Stimulated activated CD8-positive, alpha-beta memory T cell treated with anti-CD3 and anti-CD28 coated beads, Interleukin-12 subunit alpha, Interleukin-12 subunit beta, amount 100 ng/mL, for 24 hours (primary cell): Measurements from ENCODE around the gene NUDT2.

Experiments
- DNase-seq: peaks from one replicate; pipeline ENCODE4 v3.0.0-alpha.2; 2020; ENCODE audit errors: extremely low read depth

NUDT2 gene

DNA sequence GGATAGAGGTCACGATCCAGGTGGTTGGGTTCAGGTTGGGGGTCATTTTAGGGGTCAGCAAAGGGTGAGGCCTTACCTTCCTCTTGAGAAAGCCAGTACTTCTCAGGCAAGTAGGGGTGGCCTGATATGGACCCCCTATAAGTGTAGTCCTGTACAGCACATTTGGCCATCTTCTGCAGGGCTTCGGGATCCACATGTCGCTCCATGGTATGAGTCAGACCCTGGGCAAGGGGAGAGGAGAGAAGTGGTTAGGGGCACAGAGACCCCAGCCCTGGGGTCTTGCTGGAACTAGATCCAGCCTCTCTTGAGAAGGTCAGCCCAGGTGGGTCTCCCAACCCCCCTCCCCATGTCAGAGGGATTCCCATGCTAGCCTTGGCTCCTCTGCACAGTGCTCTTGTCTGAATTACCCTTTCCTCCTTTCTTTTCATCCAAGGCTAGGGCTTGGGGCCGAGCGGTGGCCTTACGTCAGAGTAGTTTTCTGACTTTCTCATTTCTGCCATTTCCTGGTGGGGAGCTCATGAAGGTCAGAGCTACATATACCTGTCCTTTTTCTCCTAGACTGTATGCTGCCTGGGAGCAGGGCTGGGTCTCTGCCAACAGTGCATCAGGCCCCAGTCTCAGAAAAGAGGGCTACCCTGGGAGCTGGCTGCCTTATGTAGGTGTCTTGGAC, 56.3 kb downstream of the NUDT2 start:
- DNase-seq: no peak

DNA sequence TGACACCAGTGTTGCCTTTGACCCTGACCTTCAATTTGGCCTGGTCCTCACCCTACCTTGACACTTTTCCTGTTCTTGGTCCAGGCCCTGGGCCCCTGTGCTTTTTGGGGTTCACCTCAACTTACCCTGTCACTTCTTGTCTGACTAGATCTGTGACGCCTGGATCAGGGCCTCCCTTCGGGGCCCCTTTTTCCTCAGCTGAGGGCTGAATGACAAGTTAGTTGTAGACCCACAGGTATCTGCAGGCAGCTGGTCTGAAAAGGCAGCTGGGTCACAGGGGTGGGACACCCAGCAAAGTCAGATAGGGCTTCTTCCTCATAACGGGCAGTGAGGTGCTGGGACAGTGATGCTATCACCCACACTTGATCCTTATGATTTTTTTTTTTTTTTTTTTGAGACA, 57.3 kb downstream of the NUDT2 start:
- DNase-seq: no peak

DNA sequence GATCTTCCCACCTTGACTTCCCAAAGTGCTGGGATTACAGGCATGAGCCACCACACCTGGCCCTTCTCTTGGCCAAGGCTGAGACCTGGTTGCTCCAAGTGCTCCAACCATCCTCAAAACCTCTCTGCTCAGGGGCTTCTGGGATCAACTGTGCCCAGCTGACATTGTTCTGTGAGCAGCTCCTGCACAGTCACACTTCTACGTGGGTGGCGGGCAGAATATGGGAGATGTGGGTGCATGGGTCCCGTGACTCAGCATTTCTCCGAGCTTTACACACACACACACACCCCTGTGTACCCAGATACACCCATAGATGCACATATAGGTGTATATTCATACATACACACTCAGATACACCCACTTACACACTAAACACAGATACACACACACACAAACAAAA, 57.9 kb downstream of the NUDT2 start:
- no peak for DNase-seq

DNA sequence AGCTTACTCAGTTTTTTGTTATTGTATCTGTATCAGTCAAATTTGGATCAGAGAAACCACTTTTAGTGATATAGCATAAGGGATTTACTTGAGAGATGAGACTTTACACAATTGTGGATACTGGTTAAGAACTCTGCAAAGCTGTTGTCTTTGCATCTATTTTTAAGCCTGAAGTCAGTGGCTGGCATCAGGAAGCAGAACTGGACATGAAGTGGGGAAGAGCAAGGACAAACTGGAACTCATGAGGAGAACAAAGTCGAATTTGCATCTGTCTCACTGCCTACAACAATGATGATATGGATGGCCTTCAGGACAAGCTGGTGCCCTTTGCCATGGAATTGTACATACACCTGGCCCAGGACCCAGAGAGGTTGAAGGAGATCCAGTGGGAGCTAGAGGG, 63.1 kb downstream of the NUDT2 start:
- no peak for DNase-seq
